HEK293 (cell line): Measurements from ENCODE around the gene GTF3C5.

Source experiments
- CTCF ChIA-PET: fragments of 350-600 bp; formaldehyde crosslinking; extraction: SDS; loops from one replicate; lab custom pipeline; 2021; ENCODE audit warnings: antibody characterized with exemption; lab: Yijun Ruan, JAX
- POLR2A ChIA-PET: fragments of 300-600 bp; formaldehyde crosslinking; extraction: SDS; loops from one replicate; lab custom pipeline; 2020; ENCODE audit warnings: antibody characterized with exemption, inconsistent platforms; lab: Yijun Ruan, JAX
- H3K27ac ChIP-seq: fragments of 200-500 bp; sonication (Bioruptor generic); 2 replicates; pipeline ENCODE4 v1.5.1; 2014; ENCODE audit warnings: low read depth, low read length, control low read depth, inconsistent platforms; ENCODE audit errors: extremely low read depth
- H3K36me3 ChIP-seq, 2 experiments: fragments of 200-500 bp in 1 of 2; sonication (Bioruptor generic) in 1 of 2; 1 replicate in 1 of 2; 2 replicates in 1 of 2; pipeline ENCODE4 v1.5.1; 2014 to 2017; ENCODE audit warnings: inconsistent platforms in 2 of 2, low read length in 2 of 2; ENCODE audit not compliant: control insufficient read depth in 2 of 2, insufficient read depth in 1 of 2
- H3K4me1 ChIP-seq: fragments of 200-500 bp; sonication (Bioruptor generic); 2 replicates; pipeline ENCODE4 v1.5.1; 2014; ENCODE audit warnings: mild to moderate bottlenecking, low read length, inconsistent platforms; ENCODE audit not compliant: control insufficient read depth, insufficient read depth
- H3K4me3 ChIP-seq: 2 replicates; pipeline ENCODE4 v1.5.1; 2011; ENCODE audit warnings: low read depth, mild to moderate bottlenecking, control low read depth, low read length, moderate library complexity
- H3K9me3 ChIP-seq: fragments of 200-500 bp; sonication (Bioruptor generic); 2 replicates; pipeline ENCODE4 v1.5.1; 2014; ENCODE audit warnings: low read depth, low read length, inconsistent platforms; ENCODE audit not compliant: control insufficient read depth, insufficient read depth
- GLIS1 ChIP-seq: fragments of 450-650 bp; formaldehyde crosslinking; IDR thresholded peaks from 2 replicates; pipeline ENCODE4 v1.5.1; 2016; ENCODE audit warnings: missing biosample characterization, missing genetic modification characterization
- GLIS2 ChIP-seq: fragments of 450-650 bp; formaldehyde crosslinking; IDR thresholded peaks from 2 replicates; pipeline ENCODE4 v1.5.1; 2016; ENCODE audit warnings: missing biosample characterization, missing genetic modification characterization
- KLF1 ChIP-seq: fragments of 450-650 bp; formaldehyde crosslinking; IDR thresholded peaks from 2 replicates; pipeline ENCODE4 v1.5.1; 2016; ENCODE audit warnings: missing biosample characterization, missing genetic modification characterization
- KLF10 ChIP-seq: fragments of 450-650 bp; IDR thresholded peaks from 2 replicates; pipeline ENCODE4 v1.5.1; 2018; ENCODE audit warnings: missing biosample characterization, mild to moderate bottlenecking, missing genetic modification characterization
- KLF8 ChIP-seq: fragments of 450-650 bp; formaldehyde crosslinking; IDR thresholded peaks from 2 replicates; pipeline ENCODE4 v1.5.1; 2016; ENCODE audit warnings: missing biosample characterization, missing genetic modification characterization
- KLF9 ChIP-seq: fragments of 450-650 bp; formaldehyde crosslinking; IDR thresholded peaks from 2 replicates; pipeline ENCODE4 v1.5.1; 2016; ENCODE audit warnings: missing biosample characterization, missing genetic modification characterization, low read depth
- MEIS1 ChIP-seq: sonication (generic); formaldehyde crosslinking; IDR thresholded peaks from 2 replicates; pipeline ENCODE4 v1.8.1; 2022; ENCODE audit warnings: missing genetic modification reagents, mild to moderate bottlenecking, borderline replicate concordance
- SCRT1 ChIP-seq: fragments of 450-650 bp; formaldehyde crosslinking; IDR thresholded peaks from 2 replicates; pipeline ENCODE4 v1.5.1; 2016; ENCODE audit warnings: missing biosample characterization, missing genetic modification characterization, borderline replicate concordance
- ZBTB21 ChIP-seq: fragments of 450-650 bp; formaldehyde crosslinking; IDR thresholded peaks from 2 replicates; pipeline ENCODE4 v1.5.1; 2017; ENCODE audit warnings: missing biosample characterization, missing genetic modification characterization
- ZFP69B ChIP-seq: fragments of 450-650 bp; formaldehyde crosslinking; IDR thresholded peaks from 2 replicates; pipeline ENCODE4 v1.5.1; 2016; ENCODE audit warnings: missing biosample characterization, missing genetic modification characterization
- ZNF133 ChIP-seq: fragments of 450-650 bp; formaldehyde crosslinking; IDR thresholded peaks from 2 replicates; pipeline ENCODE4 v1.5.1; 2016; ENCODE audit warnings: missing biosample characterization, missing genetic modification characterization
- ZNF155 ChIP-seq: fragments of 450-650 bp; formaldehyde crosslinking; IDR thresholded peaks from 2 replicates; pipeline ENCODE4 v1.5.1; 2016; ENCODE audit warnings: missing biosample characterization, missing genetic modification characterization
- ZNF175 ChIP-seq: fragments of 450-650 bp; formaldehyde crosslinking; IDR thresholded peaks from 2 replicates; pipeline ENCODE4 v1.5.1; 2016; ENCODE audit warnings: missing biosample characterization, missing genetic modification characterization
- ZNF2 ChIP-seq: fragments of 450-650 bp; formaldehyde crosslinking; IDR thresholded peaks from 2 replicates; pipeline ENCODE4 v1.5.1; 2016; ENCODE audit warnings: missing biosample characterization, missing genetic modification characterization
- ZNF548 ChIP-seq: fragments of 450-650 bp; formaldehyde crosslinking; IDR thresholded peaks from 2 replicates; pipeline ENCODE4 v1.5.1; 2016; ENCODE audit warnings: missing biosample characterization, missing genetic modification characterization
- ZNF571 ChIP-seq: fragments of 450-650 bp; formaldehyde crosslinking; IDR thresholded peaks from 2 replicates; pipeline ENCODE4 v1.5.0; 2017; ENCODE audit warnings: missing biosample characterization, missing genetic modification characterization
- ZNF623 ChIP-seq: fragments of 450-650 bp; formaldehyde crosslinking; IDR thresholded peaks from 2 replicates; pipeline ENCODE4 v1.5.1; 2016; ENCODE audit warnings: missing biosample characterization, missing genetic modification characterization
- ZNF626 ChIP-seq: fragments of 450-650 bp; sonication (Bioruptor Pico); formaldehyde crosslinking; IDR thresholded peaks from 2 replicates; pipeline ENCODE4 v1.5.1; 2018; ENCODE audit warnings: missing biosample characterization, missing genetic modification characterization, inconsistent platforms
- ZNF785 ChIP-seq: fragments of 450-650 bp; formaldehyde crosslinking; IDR thresholded peaks from 2 replicates; pipeline ENCODE4 v1.5.1; 2016; ENCODE audit warnings: missing biosample characterization, missing genetic modification characterization
- TF ChIP-seq, protein P1 (sequence below): fragments of 450-650 bp; formaldehyde crosslinking; IDR thresholded peaks from 2 replicates; pipeline ENCODE4 v1.5.1; 2017; ENCODE audit warnings: missing biosample characterization, mild to moderate bottlenecking, missing genetic modification characterization, moderate library complexity
- TF ChIP-seq, protein P2 (sequence below): fragments of 450-650 bp; formaldehyde crosslinking; optimal IDR thresholded peaks from 2 replicates; pipeline ENCODE3; 2016; ENCODE audit warnings: missing biosample characterization, mild to moderate bottlenecking, missing genetic modification characterization
- TF ChIP-seq, protein P3 (sequence below): fragments of 450-650 bp; formaldehyde crosslinking; conservative IDR thresholded peaks from 2 replicates; pipeline ENCODE4 v1.5.1; 2016; ENCODE audit warnings: low read depth, missing biosample characterization, missing genetic modification characterization
- TF ChIP-seq, protein P4 (sequence below): fragments of 450-650 bp; formaldehyde crosslinking; IDR thresholded peaks from 2 replicates; pipeline ENCODE4 v1.5.1; 2016; ENCODE audit warnings: missing biosample characterization, missing genetic modification characterization, low read depth

GTF3C5 gene

DNA sequence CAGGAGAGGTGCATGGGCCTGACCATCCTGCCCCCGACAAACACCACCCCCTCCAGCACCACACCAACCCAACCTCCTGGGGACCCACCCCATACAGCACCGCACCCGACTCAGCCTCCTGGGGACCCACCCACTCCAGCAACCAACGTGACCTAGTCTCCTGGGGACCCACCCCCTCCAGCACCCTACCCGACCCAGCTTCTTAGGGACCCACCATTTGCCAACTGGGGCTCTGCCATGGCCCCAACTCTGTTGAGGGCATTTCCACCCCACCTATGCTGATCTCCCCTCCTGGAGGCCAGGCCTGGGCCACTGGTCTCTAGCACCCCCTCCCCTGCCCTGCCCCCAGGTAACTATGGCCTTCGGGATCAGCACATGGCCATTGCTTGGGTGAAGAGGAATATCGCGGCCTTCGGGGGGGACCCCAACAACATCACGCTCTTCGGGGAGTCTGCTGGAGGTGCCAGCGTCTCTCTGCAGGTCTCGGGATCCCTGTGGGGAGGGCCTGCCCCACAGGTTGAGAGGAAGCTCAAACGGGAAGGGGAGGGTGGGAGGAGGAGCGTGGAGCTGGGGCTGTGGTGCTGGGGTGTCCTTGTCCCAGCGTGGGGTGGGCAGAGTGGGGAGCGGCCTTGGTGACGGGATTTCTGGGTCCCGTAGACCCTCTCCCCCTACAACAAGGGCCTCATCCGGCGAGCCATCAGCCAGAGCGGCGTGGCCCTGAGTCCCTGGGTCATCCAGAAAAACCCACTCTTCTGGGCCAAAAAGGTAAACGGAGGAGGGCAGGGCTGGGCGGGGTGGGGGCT is 35.6 kb downstream of the GTF3C5 start:
- H3K27ac ChIP-seq: no peak overlapping the region
- H3K9me3 ChIP-seq: no peaks in the 10 kb centered on the region
- TF ChIP-seq ZNF175 (no peak), ZBTB21 (tag by site-specific recombination) (no peak), KLF8 (tag by site-specific recombination) (no peak), KLF9 (no peak), ZNF785 (tag by site-specific recombination) (no peak), ZNF623 (no peak), ZFP69B (tag by site-specific recombination) (no peak), GLIS2 (tag by site-specific recombination) (peak; percentile 32), KLF1 (tag by site-specific recombination) (peak; percentile 51), GLIS1 (peak; percentile 5; the same call in 1 of the 2 replicates), ZNF133 (tag by site-specific recombination) (no peak), MEIS1 (CRISPR knock-in tag) (no peak)
- TF ChIP-seq, protein P1, sequence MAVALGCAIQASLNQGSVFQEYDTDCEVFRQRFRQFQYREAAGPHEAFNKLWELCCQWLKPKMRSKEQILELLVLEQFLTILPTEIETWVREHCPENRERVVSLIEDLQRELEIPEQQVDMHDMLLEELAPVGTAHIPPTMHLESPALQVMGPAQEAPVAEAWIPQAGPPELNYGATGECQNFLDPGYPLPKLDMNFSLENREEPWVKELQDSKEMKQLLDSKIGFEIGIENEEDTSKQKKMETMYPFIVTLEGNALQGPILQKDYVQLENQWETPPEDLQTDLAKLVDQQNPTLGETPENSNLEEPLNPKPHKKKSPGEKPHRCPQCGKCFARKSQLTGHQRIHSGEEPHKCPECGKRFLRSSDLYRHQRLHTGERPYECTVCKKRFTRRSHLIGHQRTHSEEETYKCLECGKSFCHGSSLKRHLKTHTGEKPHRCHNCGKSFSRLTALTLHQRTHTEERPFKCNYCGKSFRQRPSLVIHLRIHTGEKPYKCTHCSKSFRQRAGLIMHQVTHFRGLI (tag by site-specific recombination): no peak
- TF ChIP-seq, all 188 proteins: peak for 3
- Histone ChIP-seq H3K4me1 (no peaks in the 10 kb centered on the region), H3K4me3 (no peak overlapping the region), H3K36me3 (peaks cover 0 to 4% of the 10 kb centered on the region in 2 experiments; a peak in 1 of 3 replicates)
- CTCF ChIA-PET: interaction anchor here (1.0 to 1.5 kb wide), 2 partner anchors 44 to 81 kb away, joined by 4 to 5 read pairs; no protein-coding TSS in a partner anchor
- POLR2A ChIA-PET: interaction anchor here (0.6 to 0.7 kb wide), 2 partner anchors 12 to 298 kb away, joined by 3 read pairs; no protein-coding TSS in a partner anchor

DNA sequence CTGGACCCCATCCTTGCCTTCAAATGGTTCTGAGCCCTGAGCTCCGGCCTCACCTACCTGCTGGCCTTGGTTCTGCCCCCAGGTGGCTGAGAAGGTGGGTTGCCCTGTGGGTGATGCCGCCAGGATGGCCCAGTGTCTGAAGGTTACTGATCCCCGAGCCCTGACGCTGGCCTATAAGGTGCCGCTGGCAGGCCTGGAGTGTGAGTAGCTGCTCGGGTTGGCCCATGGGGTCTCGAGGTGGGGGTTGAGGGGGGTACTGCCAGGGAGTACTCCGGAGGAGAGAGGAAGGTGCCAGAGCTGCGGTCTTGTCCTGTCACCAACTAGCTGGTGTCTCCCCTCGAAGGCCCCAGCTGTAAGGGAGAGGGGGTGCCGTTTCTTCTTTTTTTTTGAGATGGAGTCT is 36.2 kb downstream of the GTF3C5 start:
- CTCF ChIA-PET: interaction anchor here (0.9 to 1.5 kb wide), 4 partner anchors 36 to 80 kb away, joined by 3 to 5 read pairs (median 4); no protein-coding TSS in a partner anchor
- no peaks in the 10 kb centered on the region for H3K4me1 ChIP-seq
- H3K9me3 ChIP-seq: no peaks in the 10 kb centered on the region
- peaks cover 0 to 4% of the 10 kb centered on the region in 2 experiments; a peak in 1 of 3 replicates for H3K36me3 ChIP-seq
- H3K27ac ChIP-seq: no peak overlapping the region
- POLR2A ChIA-PET: no interaction called here
- H3K4me3 ChIP-seq: no peak overlapping the region
- TF ChIP-seq ZNF626: no peak
- TF ChIP-seq, protein P2, sequence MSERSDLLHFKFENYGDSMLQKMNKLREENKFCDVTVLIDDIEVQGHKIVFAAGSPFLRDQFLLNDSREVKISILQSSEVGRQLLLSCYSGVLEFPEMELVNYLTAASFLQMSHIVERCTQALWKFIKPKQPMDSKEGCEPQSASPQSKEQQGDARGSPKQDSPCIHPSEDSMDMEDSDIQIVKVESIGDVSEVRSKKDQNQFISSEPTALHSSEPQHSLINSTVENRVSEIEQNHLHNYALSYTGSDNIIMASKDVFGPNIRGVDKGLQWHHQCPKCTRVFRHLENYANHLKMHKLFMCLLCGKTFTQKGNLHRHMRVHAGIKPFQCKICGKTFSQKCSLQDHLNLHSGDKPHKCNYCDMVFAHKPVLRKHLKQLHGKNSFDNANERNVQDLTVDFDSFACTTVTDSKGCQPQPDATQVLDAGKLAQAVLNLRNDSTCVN (tag by site-specific recombination): no peak
- TF ChIP-seq, protein P3, sequence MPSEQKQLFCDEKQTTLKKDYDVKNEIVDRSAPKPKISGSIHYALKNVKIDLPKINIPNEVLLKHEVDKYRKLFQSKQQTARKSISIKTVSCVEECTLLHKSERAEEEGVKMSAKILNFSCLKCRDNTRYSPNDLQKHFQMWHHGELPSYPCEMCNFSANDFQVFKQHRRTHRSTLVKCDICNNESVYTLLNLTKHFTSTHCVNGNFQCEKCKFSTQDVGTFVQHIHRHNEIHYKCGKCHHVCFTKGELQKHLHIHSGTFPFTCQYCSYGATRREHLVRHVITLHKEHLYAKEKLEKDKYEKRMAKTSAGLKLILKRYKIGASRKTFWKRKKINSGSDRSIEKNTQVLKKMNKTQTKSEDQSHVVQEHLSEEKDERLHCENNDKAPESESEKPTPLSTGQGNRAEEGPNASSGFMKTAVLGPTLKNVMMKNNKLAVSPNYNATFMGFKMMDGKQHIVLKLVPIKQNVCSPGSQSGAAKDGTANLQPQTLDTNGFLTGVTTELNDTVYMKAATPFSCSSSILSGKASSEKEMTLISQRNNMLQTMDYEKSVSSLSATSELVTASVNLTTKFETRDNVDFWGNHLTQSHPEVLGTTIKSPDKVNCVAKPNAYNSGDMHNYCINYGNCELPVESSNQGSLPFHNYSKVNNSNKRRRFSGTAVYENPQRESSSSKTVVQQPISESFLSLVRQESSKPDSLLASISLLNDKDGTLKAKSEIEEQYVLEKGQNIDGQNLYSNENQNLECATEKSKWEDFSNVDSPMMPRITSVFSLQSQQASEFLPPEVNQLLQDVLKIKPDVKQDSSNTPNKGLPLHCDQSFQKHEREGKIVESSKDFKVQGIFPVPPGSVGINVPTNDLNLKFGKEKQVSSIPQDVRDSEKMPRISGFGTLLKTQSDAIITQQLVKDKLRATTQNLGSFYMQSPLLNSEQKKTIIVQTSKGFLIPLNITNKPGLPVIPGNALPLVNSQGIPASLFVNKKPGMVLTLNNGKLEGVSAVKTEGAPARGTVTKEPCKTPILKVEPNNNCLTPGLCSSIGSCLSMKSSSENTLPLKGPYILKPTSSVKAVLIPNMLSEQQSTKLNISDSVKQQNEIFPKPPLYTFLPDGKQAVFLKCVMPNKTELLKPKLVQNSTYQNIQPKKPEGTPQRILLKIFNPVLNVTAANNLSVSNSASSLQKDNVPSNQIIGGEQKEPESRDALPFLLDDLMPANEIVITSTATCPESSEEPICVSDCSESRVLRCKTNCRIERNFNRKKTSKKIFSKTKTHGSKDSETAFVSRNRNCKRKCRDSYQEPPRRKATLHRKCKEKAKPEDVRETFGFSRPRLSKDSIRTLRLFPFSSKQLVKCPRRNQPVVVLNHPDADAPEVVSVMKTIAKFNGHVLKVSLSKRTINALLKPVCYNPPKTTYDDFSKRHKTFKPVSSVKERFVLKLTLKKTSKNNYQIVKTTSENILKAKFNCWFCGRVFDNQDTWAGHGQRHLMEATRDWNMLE (tag by site-specific recombination): no peak
- TF ChIP-seq ZNF571 (tag by site-specific recombination): no peak
- no peak for TF ChIP-seq ZNF2 (tag by site-specific recombination)
- TF ChIP-seq ZNF155 (tag by site-specific recombination): no peak
- no peak for TF ChIP-seq SCRT1 (tag by site-specific recombination)
- TF ChIP-seq KLF10 (tag by site-specific recombination): no peak
- TF ChIP-seq, protein P4, sequence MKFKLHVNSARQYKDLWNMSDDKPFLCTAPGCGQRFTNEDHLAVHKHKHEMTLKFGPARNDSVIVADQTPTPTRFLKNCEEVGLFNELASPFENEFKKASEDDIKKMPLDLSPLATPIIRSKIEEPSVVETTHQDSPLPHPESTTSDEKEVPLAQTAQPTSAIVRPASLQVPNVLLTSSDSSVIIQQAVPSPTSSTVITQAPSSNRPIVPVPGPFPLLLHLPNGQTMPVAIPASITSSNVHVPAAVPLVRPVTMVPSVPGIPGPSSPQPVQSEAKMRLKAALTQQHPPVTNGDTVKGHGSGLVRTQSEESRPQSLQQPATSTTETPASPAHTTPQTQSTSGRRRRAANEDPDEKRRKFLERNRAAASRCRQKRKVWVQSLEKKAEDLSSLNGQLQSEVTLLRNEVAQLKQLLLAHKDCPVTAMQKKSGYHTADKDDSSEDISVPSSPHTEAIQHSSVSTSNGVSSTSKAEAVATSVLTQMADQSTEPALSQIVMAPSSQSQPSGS (tag by site-specific recombination): no peak
- TF ChIP-seq ZNF548 (tag by site-specific recombination): no peak
